Testis (tissue), 2 donors: ENCODE measurements around the gene MAPK10.

ENCODE experiments used
- CTCF ChIP-seq, 3 experiments: fragments of 450-650 bp in 2 of 3; fragments of 200-600 bp in 1 of 3; sonication (generic) in 1 of 3; IDR thresholded peaks; one replicate each; pipeline ENCODE4 v1.5.1; 2016 to 2019; ENCODE audit warnings: antibody characterized with exemption in 3 of 3, mild to moderate bottlenecking in 2 of 3, moderate library complexity in 1 of 3
- POLR2A ChIP-seq: fragments of 450-650 bp; IDR thresholded peaks from one replicate; pipeline ENCODE4 v1.6.1; 2017; ENCODE audit warnings: antibody characterized with exemption, mild to moderate bottlenecking, moderate library complexity

- TF ChIP-seq POLR2A (no peak), CTCF (IDR thresholded peaks at IDR 0.05) (no peak)
Observed at GRCh38 chr4:86044593-86044985, 315.3 kb downstream of the MAPK10 start.
